Measurements from ENCODE around the gene KCNT2.

The KCNT2 gene

DNA sequence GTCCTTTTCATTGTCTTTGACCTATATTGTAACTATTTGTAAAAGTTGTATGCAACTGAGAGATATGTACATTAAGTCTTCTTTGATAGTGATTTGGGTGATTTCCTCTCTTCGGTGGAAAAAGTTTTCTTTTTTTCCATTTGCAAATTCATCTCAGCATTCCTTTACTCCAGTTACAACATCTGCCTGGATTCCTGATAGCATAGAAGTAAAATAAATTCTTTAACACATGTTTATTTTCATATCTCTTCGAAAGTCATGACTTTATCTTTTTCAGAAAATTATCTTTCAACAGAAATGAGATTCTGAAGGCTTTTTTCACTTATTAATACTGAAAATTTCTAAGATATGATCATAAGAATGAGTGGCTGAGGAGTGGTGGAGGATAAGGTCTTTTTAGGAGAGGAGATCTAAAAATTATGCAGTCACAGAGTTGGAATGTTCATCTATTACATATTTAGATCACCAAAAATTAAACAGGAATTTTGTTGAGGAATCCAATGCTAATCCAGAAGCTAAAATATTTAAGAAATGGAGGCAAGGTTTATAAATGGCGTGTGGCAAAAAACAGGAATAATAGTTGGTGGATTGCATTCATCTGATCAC is 400.5 kb downstream of the KCNT2 start:
- DNase-seq (ENCODE audit: low spot score) = no peak

DNA sequence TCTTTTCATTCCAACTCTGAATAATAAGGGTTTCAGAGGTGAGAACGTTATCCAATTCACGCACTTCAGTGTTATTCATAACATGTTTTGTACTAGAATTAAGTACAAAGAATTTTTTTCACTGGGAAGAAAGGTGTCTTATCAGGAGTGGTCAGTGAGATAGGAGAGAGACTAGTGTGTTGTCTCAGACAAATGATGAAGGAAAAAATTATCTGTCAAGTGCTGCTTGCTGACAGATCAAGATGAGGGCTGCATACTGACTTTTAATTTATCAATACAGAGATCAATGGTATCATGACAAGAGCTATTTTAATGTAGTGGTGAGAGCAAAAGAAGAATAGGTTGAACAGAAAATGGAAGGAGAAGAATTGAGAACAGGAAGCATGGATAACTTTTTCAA is 402.4 kb downstream of the KCNT2 start:
- no peak for DNase-seq (ENCODE audit: low spot score)

DNA sequence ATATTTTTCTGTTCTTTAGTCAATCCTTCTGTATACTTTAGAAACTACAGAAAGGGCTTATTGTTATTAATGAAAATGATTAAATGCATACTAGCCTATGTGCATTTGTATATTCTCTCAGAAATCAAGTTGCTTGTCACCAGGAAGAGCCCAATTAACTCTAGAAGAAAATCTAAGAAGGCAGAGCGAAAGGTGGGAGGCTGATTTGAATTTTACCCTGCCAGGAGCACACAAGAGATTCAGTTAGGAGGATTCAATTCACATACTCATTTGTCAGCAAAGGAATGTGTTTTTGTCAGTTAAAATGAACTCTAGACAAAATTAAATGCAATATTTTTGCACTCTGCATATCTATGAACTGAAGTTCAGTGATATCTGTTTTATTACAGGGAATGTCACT is 411.8 kb downstream of the KCNT2 start:
- DNase-seq (ENCODE audit: low spot score) = no peak

DNA sequence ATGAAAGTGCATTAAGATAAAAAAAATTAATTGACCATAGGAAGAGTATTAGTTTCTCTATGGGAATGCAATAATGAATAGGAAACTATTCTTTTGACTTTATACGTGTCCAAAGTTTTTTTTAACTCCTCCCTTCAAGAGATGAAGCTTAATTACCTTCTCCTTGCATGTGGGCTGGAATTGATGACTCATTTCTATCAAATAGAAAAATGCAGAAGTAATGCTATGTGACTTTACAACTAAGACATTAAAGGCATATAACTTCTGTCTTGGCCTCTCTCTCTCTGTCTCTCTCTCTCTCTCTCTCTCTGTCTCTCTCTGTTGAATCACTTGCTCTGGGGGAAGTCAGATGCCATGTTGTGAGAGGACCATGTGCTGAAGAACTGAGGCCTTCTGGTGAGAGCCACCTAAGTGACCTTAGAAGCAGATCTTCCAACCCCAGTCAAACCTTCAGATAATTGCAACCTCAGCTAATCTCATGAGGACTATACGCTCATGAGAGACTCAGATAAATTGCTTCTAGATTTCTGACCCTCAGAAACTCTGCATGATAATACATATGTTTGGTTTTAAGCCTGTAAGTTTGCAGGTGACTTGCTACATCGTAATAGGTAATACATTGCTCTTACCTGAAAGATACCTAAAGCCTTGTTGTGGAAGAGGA is 414.2 kb downstream of the KCNT2 start:
- DNase-seq (ENCODE audit: low spot score) = no peak

GRCh38 chr1:196183941-196184340 is 424.3 kb downstream of the KCNT2 start:
- DNase-seq (ENCODE audit: low spot score) = no peak

DNA sequence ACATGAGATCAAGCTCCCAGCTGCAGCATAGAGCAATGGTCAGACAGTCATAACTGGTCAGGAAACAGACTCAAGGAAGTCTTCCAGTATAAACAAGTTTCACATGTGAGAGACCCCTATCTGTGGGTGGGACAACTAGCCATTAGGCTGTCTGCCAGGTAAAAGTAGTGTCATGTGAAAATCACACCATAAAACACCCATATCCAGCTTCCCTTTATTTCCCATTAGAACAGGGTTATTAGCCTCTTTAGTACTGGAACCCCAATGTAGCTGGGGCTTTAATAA is 426.7 kb downstream of the KCNT2 start:
- DNase-seq (ENCODE audit: low spot score) = no peak

DNA sequence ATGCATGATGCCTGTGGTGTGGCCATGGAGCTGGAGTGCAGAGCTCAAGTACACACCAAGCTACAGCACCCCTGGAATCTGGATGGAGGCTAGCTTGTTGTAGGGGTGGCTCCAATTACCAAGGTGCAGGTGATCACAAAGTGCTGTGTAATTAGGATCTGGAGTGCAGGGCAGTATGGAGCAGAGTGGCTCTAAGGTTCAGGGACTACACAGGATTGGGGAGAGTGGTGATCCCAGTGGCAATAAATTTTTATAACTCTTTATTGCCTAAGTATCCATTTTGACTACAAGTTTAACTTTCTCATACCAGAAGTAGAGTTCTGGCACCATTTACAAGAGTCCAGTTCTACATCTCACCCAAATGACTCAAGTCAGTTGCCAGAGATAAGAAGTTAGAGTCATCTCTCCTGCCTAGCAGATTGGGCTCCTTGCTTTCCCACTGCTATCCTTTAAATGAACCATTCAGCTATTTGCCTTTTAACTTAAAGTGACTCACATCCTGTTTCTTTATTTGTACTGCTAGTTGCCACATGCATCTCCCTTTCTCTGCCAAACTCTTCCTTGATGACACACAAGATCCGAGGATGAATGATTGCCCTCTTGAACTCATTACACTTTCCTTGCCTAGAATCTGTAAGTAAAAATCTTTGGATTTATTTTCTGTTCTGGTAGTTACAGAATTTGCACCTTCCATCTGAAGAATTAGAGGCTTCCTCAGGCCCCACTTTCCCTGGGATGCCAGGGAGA is 427.2 kb downstream of the KCNT2 start:
- DNase-seq (ENCODE audit: low spot score) = no peak

DNA sequence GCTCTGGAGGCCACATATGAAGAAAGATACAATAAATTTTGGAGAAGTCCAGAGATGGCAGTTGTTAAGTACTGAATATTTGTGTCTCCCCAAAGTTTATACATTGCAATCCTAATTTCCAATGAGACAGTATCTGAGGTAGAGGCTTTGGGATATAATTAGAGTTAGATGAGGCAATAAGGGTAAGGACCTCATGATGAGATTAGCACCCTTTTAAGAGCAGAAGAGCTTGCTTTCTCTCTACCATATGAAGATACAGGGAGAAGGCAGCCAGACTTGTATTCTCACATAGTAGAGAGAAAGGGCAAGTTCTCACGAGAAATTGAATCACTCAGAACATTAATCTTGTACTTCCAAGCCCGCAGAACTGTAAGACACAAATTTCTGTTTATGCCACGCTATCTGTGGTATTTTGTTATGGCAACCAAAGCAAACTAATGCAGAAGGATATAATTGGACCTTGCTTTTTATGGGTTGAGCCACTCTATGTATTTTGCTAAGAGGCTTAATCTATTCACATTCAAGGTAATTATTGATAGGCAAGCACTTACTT is 430.1 kb downstream of the KCNT2 start:
- no peak for DNase-seq (ENCODE audit: low spot score)

Small RNA genes lying within 50 kb of the gene (small RNA-seq; reads per million reads assigned to genes)
- gene MIR4735 = 0 to 0.13 reads per million in 2 experiments
